DND-41 (cell line): ENCODE measurements around the gene MANBA.

Experiments
- ATAC-seq: fragments of 200-7000 bp; cut with Tn5 transposase; 3 replicates; pipeline ENCODE4 v1.9.1; 2021; ENCODE audit warnings: low read depth; ENCODE audit not compliant: insufficient read depth
- DNase-seq: peaks from one replicate; pipeline ENCODE4 v3.0.0-alpha.2; 2020
- H2AFZ ChIP-seq: 2 replicates; pipeline ENCODE4 v1.6.0; 2012; ENCODE audit warnings: low read depth, low read length
- H3K27ac ChIP-seq: 2 replicates; pipeline ENCODE4 v1.5.1; 2012; ENCODE audit warnings: low read length, inconsistent platforms
- H3K27me3 ChIP-seq: fragments of 200-600 bp; sonication (generic); 2 replicates; pipeline ENCODE4 v1.6.0; 2012; ENCODE audit warnings: low read length, mild to moderate bottlenecking, inconsistent platforms; ENCODE audit not compliant: insufficient read depth, poor library complexity
- H3K36me3 ChIP-seq: 2 replicates; pipeline ENCODE4 v1.5.1; 2012; ENCODE audit warnings: low read length, inconsistent platforms; ENCODE audit not compliant: insufficient read depth
- H3K4me1 ChIP-seq: 2 replicates; pipeline ENCODE4 v1.5.1; 2012; ENCODE audit warnings: mild to moderate bottlenecking, low read length; ENCODE audit not compliant: insufficient read depth
- H3K4me2 ChIP-seq: 2 replicates; pipeline ENCODE4 v1.6.0; 2012; ENCODE audit warnings: mild to moderate bottlenecking, moderate library complexity, low read length, inconsistent platforms; ENCODE audit not compliant: insufficient read depth
- H3K4me3 ChIP-seq, 2 experiments: fragments of 200-600 bp in 1 of 2; shearing (Covaris generic) in 1 of 2; 2 replicates each; pipeline ENCODE4 v1.5.1; 2012 to 2016; ENCODE audit warnings: inconsistent platforms in 2 of 2, low read length in 2 of 2, mild to moderate bottlenecking in 2 of 2, low read depth in 1 of 2, moderate library complexity in 1 of 2
- H3K79me2 ChIP-seq: 2 replicates; pipeline ENCODE4 v1.6.0; 2012; ENCODE audit warnings: low read length, inconsistent platforms; ENCODE audit not compliant: insufficient read depth
- H3K9ac ChIP-seq: 2 replicates; pipeline ENCODE4 v1.6.0; 2012; ENCODE audit warnings: low read depth, mild to moderate bottlenecking, inconsistent platforms, low read length, moderate library complexity
- H3K9me3 ChIP-seq: 2 replicates; pipeline ENCODE4 v1.5.1; 2012; ENCODE audit warnings: low read length, moderate library complexity, mild to moderate bottlenecking, inconsistent platforms; ENCODE audit not compliant: insufficient read depth, severe bottlenecking
- H4K20me1 ChIP-seq: 2 replicates; pipeline ENCODE4 v1.6.0; 2012; ENCODE audit warnings: low read length; ENCODE audit not compliant: insufficient read depth
- EZH2 ChIP-seq: IDR thresholded peaks from 3 replicates; pipeline ENCODE4 v1.6.1; 2012; ENCODE audit warnings: borderline replicate concordance, low read depth, mild to moderate bottlenecking, moderate library complexity, low read length, inconsistent platforms; ENCODE audit not compliant: severe bottlenecking
- TF ChIP-seq, protein P1 (sequence below): IDR thresholded peaks from 2 replicates; pipeline ENCODE4 v1.5.1; 2012; ENCODE audit warnings: borderline replicate concordance, low read length, moderate library complexity, mild to moderate bottlenecking; ENCODE audit not compliant: poor library complexity, severe bottlenecking; ENCODE audit errors: extremely low read depth

The MANBA gene

GRCh38 chr4:102734116-102734515, 26.7 kb downstream of the MANBA start:
- TF ChIP-seq EZH2, result no peak
- TF ChIP-seq, protein P1, sequence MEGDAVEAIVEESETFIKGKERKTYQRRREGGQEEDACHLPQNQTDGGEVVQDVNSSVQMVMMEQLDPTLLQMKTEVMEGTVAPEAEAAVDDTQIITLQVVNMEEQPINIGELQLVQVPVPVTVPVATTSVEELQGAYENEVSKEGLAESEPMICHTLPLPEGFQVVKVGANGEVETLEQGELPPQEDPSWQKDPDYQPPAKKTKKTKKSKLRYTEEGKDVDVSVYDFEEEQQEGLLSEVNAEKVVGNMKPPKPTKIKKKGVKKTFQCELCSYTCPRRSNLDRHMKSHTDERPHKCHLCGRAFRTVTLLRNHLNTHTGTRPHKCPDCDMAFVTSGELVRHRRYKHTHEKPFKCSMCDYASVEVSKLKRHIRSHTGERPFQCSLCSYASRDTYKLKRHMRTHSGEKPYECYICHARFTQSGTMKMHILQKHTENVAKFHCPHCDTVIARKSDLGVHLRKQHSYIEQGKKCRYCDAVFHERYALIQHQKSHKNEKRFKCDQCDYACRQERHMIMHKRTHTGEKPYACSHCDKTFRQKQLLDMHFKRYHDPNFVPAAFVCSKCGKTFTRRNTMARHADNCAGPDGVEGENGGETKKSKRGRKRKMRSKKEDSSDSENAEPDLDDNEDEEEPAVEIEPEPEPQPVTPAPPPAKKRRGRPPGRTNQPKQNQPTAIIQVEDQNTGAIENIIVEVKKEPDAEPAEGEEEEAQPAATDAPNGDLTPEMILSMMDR, result no peak
- Histone ChIP-seq H3K27me3 (no peaks in the 10 kb centered on the region), H2AFZ (no peak overlapping the region), H3K4me2 (no peak overlapping the region), H3K4me3 (no peak overlapping the region), H3K36me3 (0 out of 2 replicates have a peak, but pooled peaks cover 4% of the 10 kb centered on the region), H3K79me2 (peaks cover 2% of the 10 kb centered on the region; the same call in 1 of the 2 replicates), H3K9ac (no peak overlapping the region), H3K9me3 (peaks cover 17% of the 10 kb centered on the region), H3K4me1 (peaks cover 9% of the 10 kb centered on the region), H4K20me1 (no peaks in the 10 kb centered on the region), H3K27ac (no peak overlapping the region)
- DNase-seq (no peak), ATAC-seq (no peak)

GRCh38 chr4:102733084-102733483, 27.7 kb downstream of the MANBA start:
- Histone ChIP-seq H3K27ac (no peak overlapping the region), H3K9me3 (peaks cover 17% of the 10 kb centered on the region), H3K36me3 (0 out of 2 replicates have a peak, but pooled peaks cover 4% of the 10 kb centered on the region), H3K9ac (no peak overlapping the region), H3K4me3 (no peak overlapping the region), H2AFZ (no peak overlapping the region), H3K4me2 (no peak overlapping the region), H3K27me3 (no peaks in the 10 kb centered on the region), H3K79me2 (no peaks in the 10 kb centered on the region), H4K20me1 (no peaks in the 10 kb centered on the region), H3K4me1 (peaks cover 9% of the 10 kb centered on the region)
- ATAC-seq, result no peak
- TF ChIP-seq, protein P1, result no peak
- no peak for TF ChIP-seq EZH2
- no peak for DNase-seq

DNA sequence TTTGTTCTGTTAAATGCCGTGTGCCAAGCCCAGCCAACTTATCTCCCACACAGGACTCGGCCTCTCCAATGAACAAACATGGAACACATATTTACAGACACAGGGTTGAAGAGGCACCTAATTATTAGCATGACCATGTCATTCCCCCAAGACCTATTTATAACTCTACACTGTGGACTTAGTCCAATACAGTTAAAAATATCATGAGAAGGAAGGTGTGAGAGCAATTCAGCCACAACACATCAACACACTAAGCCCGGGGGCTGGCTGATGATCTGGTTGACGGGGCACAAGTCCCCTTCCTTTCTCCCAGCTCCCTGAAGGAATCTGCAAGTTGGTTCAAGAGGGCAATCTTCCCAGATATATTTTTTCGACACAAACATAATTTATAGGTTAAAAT, 28.1 kb downstream of the MANBA start:
- Histone ChIP-seq H3K4me1 (peaks cover 9% of the 10 kb centered on the region), H3K36me3 (0 out of 2 replicates have a peak, but pooled peaks cover 4% of the 10 kb centered on the region)
- DNase-seq, result no peak

More for the DNA sequence above, 28.1 kb downstream of the MANBA start:
- Histone ChIP-seq H3K4me2 (no peak overlapping the region), H3K27me3 (no peaks in the 10 kb centered on the region), H2AFZ (no peak overlapping the region), H3K79me2 (no peaks in the 10 kb centered on the region), H3K9me3 (peaks cover 17% of the 10 kb centered on the region), H3K27ac (no peak overlapping the region), H4K20me1 (no peaks in the 10 kb centered on the region), H3K9ac (no peak overlapping the region), H3K4me3 (no peak overlapping the region)
- ATAC-seq, result no peak
- TF ChIP-seq, protein P1, result no peak
- TF ChIP-seq EZH2, result no peak
